ENCODE data around the gene DTWD1.

DNA sequence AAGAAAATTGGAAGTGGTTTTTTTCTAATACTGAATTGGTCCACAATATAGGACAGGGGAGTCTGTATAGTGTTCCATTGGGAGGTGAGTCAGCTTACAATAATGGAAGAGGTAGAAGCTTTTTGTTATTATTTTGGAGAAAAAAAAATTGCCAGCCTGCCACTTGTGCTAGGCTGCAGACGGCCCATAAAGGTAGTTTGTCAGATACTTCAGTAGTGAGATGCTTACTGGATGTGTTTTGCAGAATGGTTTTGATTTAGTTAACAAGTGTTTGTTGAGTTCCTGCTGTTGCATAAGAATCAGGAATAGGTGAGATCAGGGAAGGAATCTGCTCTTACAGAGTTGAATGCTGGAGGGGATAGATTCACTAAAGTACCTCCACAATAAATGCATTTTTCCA, 1.0 kb downstream of the DTWD1 start:
- TF ChIP-seq, protein P1, sequence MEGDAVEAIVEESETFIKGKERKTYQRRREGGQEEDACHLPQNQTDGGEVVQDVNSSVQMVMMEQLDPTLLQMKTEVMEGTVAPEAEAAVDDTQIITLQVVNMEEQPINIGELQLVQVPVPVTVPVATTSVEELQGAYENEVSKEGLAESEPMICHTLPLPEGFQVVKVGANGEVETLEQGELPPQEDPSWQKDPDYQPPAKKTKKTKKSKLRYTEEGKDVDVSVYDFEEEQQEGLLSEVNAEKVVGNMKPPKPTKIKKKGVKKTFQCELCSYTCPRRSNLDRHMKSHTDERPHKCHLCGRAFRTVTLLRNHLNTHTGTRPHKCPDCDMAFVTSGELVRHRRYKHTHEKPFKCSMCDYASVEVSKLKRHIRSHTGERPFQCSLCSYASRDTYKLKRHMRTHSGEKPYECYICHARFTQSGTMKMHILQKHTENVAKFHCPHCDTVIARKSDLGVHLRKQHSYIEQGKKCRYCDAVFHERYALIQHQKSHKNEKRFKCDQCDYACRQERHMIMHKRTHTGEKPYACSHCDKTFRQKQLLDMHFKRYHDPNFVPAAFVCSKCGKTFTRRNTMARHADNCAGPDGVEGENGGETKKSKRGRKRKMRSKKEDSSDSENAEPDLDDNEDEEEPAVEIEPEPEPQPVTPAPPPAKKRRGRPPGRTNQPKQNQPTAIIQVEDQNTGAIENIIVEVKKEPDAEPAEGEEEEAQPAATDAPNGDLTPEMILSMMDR (optimal IDR thresholded peaks at IDR 0.05 in 1 of 3, IDR thresholded peaks at IDR 0.05 in 1 of 3, conservative IDR thresholded peaks at IDR 0.05 in 1 of 3; ENCODE audit: extremely low read depth in 1 of 3, insufficient read depth in 2 of 3, low read length in 3 of 3): no peak
- TF ChIP-seq EZH2 (IDR thresholded peaks at IDR 0.05; ENCODE audit: low read length): no peak
